Activated CD4-positive, alpha-beta T cell treated with anti-CD3 and anti-CD28 coated beads for 1 hour (primary cell): Measurements from ENCODE around the gene CABS1.

Experiments used
- DNase-seq: peaks from one replicate; pipeline ENCODE4 v3.0.0-alpha.2; 2020

CABS1 gene

GRCh38 chr4:70334681-70335080 is at the start of gene CABS1:
CABS1 (plus strand) TSS chr4:70334981; CDS start chr4:70335040, 59 bp downstream.
- DNase-seq, result no peak

GRCh38 chr4:70288651-70289050 is 46.1 kb upstream of the CABS1 start:
- DNase-seq, result no peak

GRCh38 chr4:70291341-70291740 is 43.4 kb upstream of the CABS1 start:
- DNase-seq, result no peak

- DNase-seq, result no peak
These were observed 37.2 kb upstream of the CABS1 start for GRCh38 chr4:70297576-70297975.

- DNase-seq, result no peak
These were observed 36.7 kb upstream of the CABS1 start for GRCh38 chr4:70298051-70298450.

- no peak for DNase-seq
These were observed 35.1 kb upstream of the CABS1 start for GRCh38 chr4:70299643-70300042.

- DNase-seq, result no peak
These were observed 34.6 kb upstream of the CABS1 start for GRCh38 chr4:70300215-70300614.

GRCh38 chr4:70303090-70303489 is 31.7 kb upstream of the CABS1 start:
- no peak for DNase-seq

- DNase-seq, result no peak
These were observed 29.2 kb upstream of the CABS1 start for GRCh38 chr4:70305601-70306000.

GRCh38 chr4:70306076-70306475 is 28.7 kb upstream of the CABS1 start:
- DNase-seq, result no peak

GRCh38 chr4:70313736-70314135 is 21.0 kb upstream of the CABS1 start:
- DNase-seq, result no peak

- DNase-seq, result no peak
These were observed 18.9 kb upstream of the CABS1 start for GRCh38 chr4:70315928-70316327.

- DNase-seq, result no peak
These were observed 8.7 kb upstream of the CABS1 start for GRCh38 chr4:70326052-70326451.

- DNase-seq, result no peak
These were observed 1.3 kb downstream of the CABS1 start for GRCh38 chr4:70336043-70336442.

GRCh38 chr4:70337886-70338420 is 3.2 kb downstream of the CABS1 start:
- no peak for DNase-seq

- no peak for DNase-seq
These were observed 21.4 kb downstream of the CABS1 start for GRCh38 chr4:70356185-70356584.

GRCh38 chr4:70359115-70359661 is 24.4 kb downstream of the CABS1 start:
- DNase-seq, result no peak

- no peak for DNase-seq
These were observed 25.7 kb downstream of the CABS1 start, which contains the start of gene SMR3A for GRCh38 chr4:70360460-70360859. SMR3A (plus strand) TSS chr4:70360760; CDS start chr4:70362116, 1,356 bp downstream.

GRCh38 chr4:70364002-70364401 is 29.2 kb downstream of the CABS1 start:
- DNase-seq, result no peak

GRCh38 chr4:70365479-70365878 is 30.7 kb downstream of the CABS1 start:
- no peak for DNase-seq

GRCh38 chr4:70367813-70368212 is 33.0 kb downstream of the CABS1 start:
- DNase-seq, result no peak

- no peak for DNase-seq
These were observed 37.2 kb downstream of the CABS1 start for GRCh38 chr4:70371987-70372386.

GRCh38 chr4:70372760-70373159 is 38.0 kb downstream of the CABS1 start:
- DNase-seq, result no peak

GRCh38 chr4:70380578-70380977 is 45.8 kb downstream of the CABS1 start:
- DNase-seq, result no peak

- DNase-seq, result no peak
These were observed 48.0 kb downstream of the CABS1 start, which contains the start of gene SMR3B for GRCh38 chr4:70382691-70383181. SMR3B (plus strand) TSS chr4:70383131; CDS start chr4:70384511, 1,380 bp downstream.
